ENCODE measurements around the gene ANKRD34A. TPM values are rescaled to one million over a fixed set of nuclear protein-coding genes. Genes with fewer than 3 reads are reported as not detected.

Gene ANKRD34A
- total and polyA plus RNA-seq, 2 experiments from 2014 or later = 1.3 to 2.3 TPM

DNA sequence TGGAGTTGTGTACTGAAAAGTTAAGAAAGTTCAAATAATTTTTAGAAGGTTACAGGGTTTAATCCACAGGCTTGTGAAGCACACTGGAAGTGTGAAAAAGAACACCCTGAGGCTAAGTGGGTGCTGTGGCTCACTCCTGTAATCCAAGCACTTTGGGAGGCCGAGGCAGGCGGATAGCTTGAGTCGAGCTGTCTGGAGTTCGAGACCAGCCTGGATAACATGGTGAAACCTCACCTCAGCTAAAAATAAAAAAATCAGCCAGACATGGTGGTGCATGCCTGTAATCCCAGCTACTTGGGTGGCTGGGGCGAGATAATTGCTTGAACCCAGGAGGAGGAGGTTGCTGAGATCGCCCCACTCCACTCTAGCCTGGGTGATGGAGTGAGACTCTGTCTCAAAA lies 22.2 kb upstream of the ANKRD34A start:
- Histone ChIP-seq H3K4me1 (ENCODE audit: insufficient read depth) (peaks cover 13% of the 10 kb centered on the region), H3K9ac (no peak overlapping the region), H3K36me3 (ENCODE audit: low read depth) (no peaks in the 10 kb centered on the region), H3K27ac (peak overlapping the region; percentile 44), H3K9me3 (ENCODE audit: low read depth) (no peaks in the 10 kb centered on the region), H3K4me2 (ENCODE audit: unreplicated experiment) (no peak overlapping the region), H4K20me1 (ENCODE audit: insufficient read depth) (no peaks in the 10 kb centered on the region), H2AFZ (no peak overlapping the region), H3K79me2 (ENCODE audit: insufficient read depth) (no peaks in the 10 kb centered on the region), H3K9me2 (ENCODE audit: insufficient read depth) (no peaks in the 10 kb centered on the region), H3K4me3 (no peak overlapping the region), H3K27me3 (replicated peaks; ENCODE audit: insufficient read depth) (no peaks in the 10 kb centered on the region), H3F3A (ENCODE audit: insufficient read depth) (peaks cover 31% of the 10 kb centered on the region)
- in situ Hi-C loops (cut with MboI) = no loop called here
- 96 to 97% methylated on average over 6 of the region's 6 CpGs for WGBS, 2 experiments (ENCODE audit: low coverage in 1 of 2, low lambda C conversion rate in 2 of 2, missing lambda C conversion rate in 2 of 2)
- no peak for DNase-seq
- no peak for TF ChIP-seq EZH2phosphoT487 (IDR thresholded peaks at IDR 0.05; ENCODE audit: insufficient read depth, low read depth)
- TF ChIP-seq EZH2 (IDR thresholded peaks at IDR 0.05; ENCODE audit: insufficient read depth, poor library complexity, severe bottlenecking) = no peak

DNA sequence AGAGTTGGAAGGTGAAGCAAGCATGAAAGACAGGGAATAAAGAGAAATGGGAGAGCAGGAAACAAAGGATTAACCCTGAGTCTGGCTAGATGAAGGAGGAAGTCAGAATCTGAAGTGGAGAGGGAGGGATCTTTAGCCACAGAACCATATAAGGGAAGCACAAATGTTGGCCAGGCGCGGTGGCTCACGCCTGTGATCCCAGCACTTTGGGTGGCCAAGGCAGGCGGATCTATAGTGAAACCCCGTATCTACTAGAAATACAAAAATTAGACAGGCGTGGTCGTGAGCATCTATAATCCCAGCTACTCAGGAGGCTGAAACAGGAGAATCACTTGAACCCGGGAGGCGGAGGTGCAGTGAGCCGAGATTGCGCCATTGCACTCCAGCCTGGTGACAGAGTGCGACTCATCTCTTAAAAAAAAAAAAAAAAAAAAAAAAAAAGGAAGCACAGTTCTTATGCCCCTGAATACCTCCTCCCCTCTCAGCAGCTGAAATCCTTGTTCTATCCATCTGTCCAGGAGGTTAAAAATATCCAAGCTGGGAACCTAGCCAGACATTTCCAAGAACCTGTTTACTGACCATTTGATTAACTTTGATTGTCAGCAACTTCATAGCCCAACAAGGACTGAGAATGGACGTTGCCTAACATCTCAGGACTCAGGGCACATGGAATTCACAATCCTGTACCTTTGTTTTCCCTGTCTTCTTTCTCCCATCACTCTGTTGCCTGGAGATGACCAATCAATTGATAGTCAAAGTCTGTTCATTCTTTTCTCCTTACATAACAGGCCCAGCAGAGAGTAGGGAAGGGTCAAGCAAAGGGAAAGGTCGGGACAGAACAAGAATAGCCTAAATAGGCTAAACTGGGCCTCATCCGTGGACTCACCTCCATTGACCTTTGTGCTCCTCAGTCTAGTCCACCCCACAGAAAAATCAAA lies 21.4 kb upstream of the ANKRD34A start:
- Histone ChIP-seq H3K9me3 (ENCODE audit: low read depth) (no peaks in the 10 kb centered on the region), H3K36me3 (ENCODE audit: low read depth) (no peaks in the 10 kb centered on the region), H3K27ac (peak overlapping the region; percentile 52), H4K20me1 (ENCODE audit: insufficient read depth) (no peaks in the 10 kb centered on the region), H3K4me1 (ENCODE audit: insufficient read depth) (peaks cover 13% of the 10 kb centered on the region), H3K9me2 (ENCODE audit: insufficient read depth) (no peaks in the 10 kb centered on the region), H3F3A (ENCODE audit: insufficient read depth) (peaks cover 24% of the 10 kb centered on the region), H3K4me2 (ENCODE audit: unreplicated experiment) (peak overlapping the region; percentile 79), H3K9ac (peak overlapping the region; percentile 29; the same call in 1 of the 2 replicates), H3K4me3 (peak overlapping the region; percentile 54; the same call in 1 of the 2 replicates), H2AFZ (peak overlapping the region; percentile 87), H3K27me3 (replicated peaks; ENCODE audit: insufficient read depth) (no peaks in the 10 kb centered on the region), H3K79me2 (ENCODE audit: insufficient read depth) (no peaks in the 10 kb centered on the region)
- WGBS, 2 experiments (ENCODE audit: low coverage in 1 of 2, low lambda C conversion rate in 2 of 2, missing lambda C conversion rate in 2 of 2) = 38 to 40% methylated on average over 15 of the region's 15 CpGs
- no peak for TF ChIP-seq EZH2phosphoT487 (IDR thresholded peaks at IDR 0.05; ENCODE audit: insufficient read depth, low read depth)
- TF ChIP-seq EZH2 (IDR thresholded peaks at IDR 0.05; ENCODE audit: insufficient read depth, poor library complexity, severe bottlenecking) = no peak
- in situ Hi-C loops (cut with MboI) = no loop called here
- DNase-seq = peak; percentile 54

DNA sequence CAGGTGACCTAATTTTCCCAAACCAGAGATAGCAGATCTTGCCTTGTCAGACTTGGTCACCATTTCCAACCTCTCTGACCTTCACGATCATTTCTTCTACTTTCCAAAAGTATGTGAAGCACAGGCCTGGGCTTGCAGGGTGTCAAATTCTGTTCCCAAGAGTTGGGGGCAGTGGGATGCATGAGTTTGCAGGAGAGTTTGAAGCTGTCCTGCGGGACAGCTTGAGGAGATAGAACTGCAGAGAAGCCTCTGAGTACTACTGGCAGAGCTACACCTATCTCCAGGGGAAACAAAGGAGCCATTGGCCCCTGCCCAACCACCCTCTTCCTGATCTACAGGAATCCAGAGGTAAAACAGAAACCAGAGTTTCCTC lies 20.7 kb upstream of the ANKRD34A start:
- H3K4me2 ChIP-seq (ENCODE audit: unreplicated experiment) = peak overlapping the region; percentile 79
- no peak for DNase-seq
- H3K36me3 ChIP-seq (ENCODE audit: low read depth) = no peaks in the 10 kb centered on the region
- WGBS, 2 experiments (ENCODE audit: low coverage in 1 of 2, low lambda C conversion rate in 2 of 2, missing lambda C conversion rate in 2 of 2) = 75 to 77% methylated on average over 2 of the region's 2 CpGs
- H3K4me1 ChIP-seq (ENCODE audit: insufficient read depth) = peaks cover 18% of the 10 kb centered on the region
- in situ Hi-C loops (cut with MboI) = no loop called here
- no peaks in the 10 kb centered on the region for H3K27me3 ChIP-seq (replicated peaks; ENCODE audit: insufficient read depth)
- H3F3A ChIP-seq (ENCODE audit: insufficient read depth) = peaks cover 24% of the 10 kb centered on the region; the same call in 1 of the 2 replicates
- no peaks in the 10 kb centered on the region for H3K9me3 ChIP-seq (ENCODE audit: low read depth)
- no peaks in the 10 kb centered on the region for H4K20me1 ChIP-seq (ENCODE audit: insufficient read depth)
- TF ChIP-seq EZH2phosphoT487 (IDR thresholded peaks at IDR 0.05; ENCODE audit: insufficient read depth, low read depth) (no peak), EZH2 (IDR thresholded peaks at IDR 0.05; ENCODE audit: insufficient read depth, poor library complexity, severe bottlenecking) (no peak)
- no peaks in the 10 kb centered on the region for H3K79me2 ChIP-seq (ENCODE audit: insufficient read depth)
- H3K9ac ChIP-seq = peak overlapping the region; percentile 29; the same call in 1 of the 2 replicates
- H2AFZ ChIP-seq = peak overlapping the region; percentile 87
- no peaks in the 10 kb centered on the region for H3K9me2 ChIP-seq (ENCODE audit: insufficient read depth)
- peak overlapping the region; percentile 54; the same call in 1 of the 2 replicates for H3K4me3 ChIP-seq
- peak overlapping the region; percentile 52 for H3K27ac ChIP-seq

DNA sequence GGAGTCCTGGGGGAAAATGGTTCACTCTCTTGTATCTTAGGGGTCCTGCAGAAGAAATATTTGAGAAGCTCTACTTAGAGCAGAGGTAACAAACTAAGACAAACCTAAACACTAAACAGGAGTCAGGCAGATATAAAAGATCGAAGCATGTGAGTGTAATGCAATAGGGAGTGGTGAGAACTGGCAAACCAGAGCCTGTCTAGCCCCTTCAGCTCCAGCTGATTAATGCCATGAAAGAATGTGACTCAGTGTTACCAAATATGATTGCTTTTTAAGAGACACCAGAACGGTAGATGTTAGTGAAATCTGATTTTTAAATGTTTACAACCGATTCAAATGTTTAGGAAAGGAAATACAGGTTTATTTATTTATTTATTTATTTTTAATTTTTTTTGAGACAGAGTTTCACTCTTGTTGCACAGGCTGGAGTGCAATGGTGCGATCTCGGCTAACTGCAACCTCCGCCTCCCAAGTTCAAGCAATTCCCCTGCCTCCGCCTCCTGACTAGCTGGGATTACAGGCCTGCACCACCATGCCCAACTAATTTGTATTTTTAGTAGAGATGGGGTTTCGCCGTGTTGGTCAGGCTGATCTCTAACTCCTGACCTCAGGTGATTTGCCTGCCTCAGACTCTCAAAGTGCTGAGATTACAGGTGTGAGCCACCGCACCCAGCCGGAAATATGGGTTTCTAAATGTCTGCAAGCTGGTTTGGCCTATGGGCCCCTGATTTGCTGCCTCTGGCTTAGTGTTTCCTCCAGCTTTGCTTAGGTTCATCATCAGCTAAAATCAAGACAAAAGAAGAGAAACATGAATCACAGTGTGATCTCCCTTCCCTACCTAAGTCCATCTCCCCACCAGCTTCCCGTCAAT lies 19.8 kb upstream of the ANKRD34A start:
- H3K79me2 ChIP-seq (ENCODE audit: insufficient read depth) = no peaks in the 10 kb centered on the region
- H3K9ac ChIP-seq = no peak overlapping the region
- in situ Hi-C loops (cut with MboI) = no loop called here
- WGBS, 2 experiments (ENCODE audit: low coverage in 1 of 2, low lambda C conversion rate in 2 of 2, missing lambda C conversion rate in 2 of 2) = 72 to 74% methylated on average over 12 of the region's 12 CpGs
- no peaks in the 10 kb centered on the region for H4K20me1 ChIP-seq (ENCODE audit: insufficient read depth)
- DNase-seq = peak; percentile 40
- no peak overlapping the region for H3K4me3 ChIP-seq
- no peak overlapping the region for H3K4me2 ChIP-seq (ENCODE audit: unreplicated experiment)
- no peaks in the 10 kb centered on the region for H3K36me3 ChIP-seq (ENCODE audit: low read depth)
- H3K4me1 ChIP-seq (ENCODE audit: insufficient read depth) = peaks cover 24% of the 10 kb centered on the region
- H3K27ac ChIP-seq = no peak overlapping the region; the same call in 1 of the 2 replicates
- no peaks in the 10 kb centered on the region for H3K9me2 ChIP-seq (ENCODE audit: insufficient read depth)
- no peak for TF ChIP-seq EZH2phosphoT487 (IDR thresholded peaks at IDR 0.05; ENCODE audit: insufficient read depth, low read depth)
- no peak for TF ChIP-seq EZH2 (IDR thresholded peaks at IDR 0.05; ENCODE audit: insufficient read depth, poor library complexity, severe bottlenecking)
- no peaks in the 10 kb centered on the region for H3K27me3 ChIP-seq (replicated peaks; ENCODE audit: insufficient read depth)
- H3K9me3 ChIP-seq (ENCODE audit: low read depth) = no peaks in the 10 kb centered on the region
- peaks cover 30% of the 10 kb centered on the region for H3F3A ChIP-seq (ENCODE audit: insufficient read depth)
- 0 out of 2 replicates have a peak overlapping the region, but pooled peaks have one; percentile 44 for H2AFZ ChIP-seq

Data from GM23248 (cell line).